Measurements from ENCODE around the gene CHCHD6. TPM values are rescaled to one million over a fixed set of nuclear protein-coding genes. Genes with fewer than 3 reads are reported as not detected.
A peak's percentile ranks its signal among the peaks of the same experiment; 100 is the strongest.

Gene CHCHD6
- total RNA-seq, 2 donors from 2014 or later: 8.7 to 9.9 TPM

DNA sequence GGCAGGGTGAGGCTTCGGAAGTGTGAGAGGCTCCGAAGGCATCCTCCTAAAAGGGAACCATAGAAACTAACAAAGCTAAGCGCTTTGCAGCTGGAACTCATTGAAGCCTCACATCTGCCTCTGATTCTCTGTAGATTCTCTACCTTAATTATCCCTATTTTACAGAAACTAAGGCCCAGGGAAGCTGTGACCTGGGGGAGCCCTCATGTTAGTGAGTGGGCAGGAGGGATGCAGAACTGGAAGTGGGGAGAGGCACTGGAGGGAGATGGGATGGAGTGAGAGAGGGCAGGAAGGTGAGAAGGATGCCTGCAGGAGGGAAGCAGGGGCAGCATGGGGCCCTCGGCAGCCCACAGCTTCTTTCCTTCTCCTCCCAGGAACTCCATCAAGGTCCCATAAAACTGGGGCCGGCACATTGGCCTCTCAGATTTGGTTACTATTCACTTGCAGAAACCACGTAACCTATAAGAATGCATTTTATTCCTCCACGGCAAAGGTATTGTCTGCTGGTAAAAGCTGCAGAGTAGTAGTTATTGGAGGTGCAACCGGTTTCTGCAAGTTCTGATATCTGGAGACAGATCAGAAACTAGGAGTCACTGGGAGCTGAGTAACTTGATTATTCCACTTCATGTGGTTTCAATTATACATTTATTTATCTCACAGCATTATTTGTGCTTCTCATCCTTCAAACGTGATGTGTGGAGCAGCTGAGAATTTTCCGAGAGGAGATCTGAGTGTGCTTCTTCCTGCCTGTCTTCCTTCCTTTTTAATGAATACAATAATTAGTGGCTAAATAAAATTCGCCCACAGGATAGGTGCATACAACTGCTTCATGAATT, 24.0 kb upstream of the CHCHD6 start:
- Mint-ChIP-seq H3K27ac (no peak overlapping the region), H3K4me3 (no peak overlapping the region), H3K9me3 (no peaks in the 10 kb centered on the region), H3K36me3 (ENCODE audit: low read depth) (no peaks in the 10 kb centered on the region), H3K27me3 (peaks cover 12% of the 10 kb centered on the region), H3K4me1 (no peaks in the 10 kb centered on the region)
- no peak for ATAC-seq (replicated peaks)

DNA sequence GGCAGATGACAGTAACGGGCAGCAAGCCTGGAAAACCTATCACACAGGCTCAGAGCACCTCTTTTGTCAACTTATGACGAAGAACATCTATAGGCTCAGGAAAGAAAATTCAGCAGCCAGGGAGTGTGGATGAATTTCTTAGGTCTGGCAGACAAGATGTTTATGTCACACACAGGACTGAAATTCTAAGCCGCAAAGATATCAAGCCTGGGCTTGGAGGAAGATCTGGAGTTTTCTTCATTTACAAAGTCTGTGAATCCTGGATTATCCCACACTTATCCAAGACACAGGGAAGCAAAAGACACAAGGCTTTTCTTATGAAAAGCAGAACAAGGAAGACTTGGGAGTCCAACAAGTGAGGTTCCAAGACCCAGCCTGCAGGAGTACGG, 23.4 kb upstream of the CHCHD6 start:
- Mint-ChIP-seq H3K4me1 (no peaks in the 10 kb centered on the region), H3K36me3 (ENCODE audit: low read depth) (no peaks in the 10 kb centered on the region), H3K27ac (no peak overlapping the region), H3K4me3 (no peak overlapping the region), H3K27me3 (peaks cover 8% of the 10 kb centered on the region), H3K9me3 (no peaks in the 10 kb centered on the region)
- ATAC-seq (replicated peaks): no peak

GRCh38 chr3:126682009-126682408, 22.0 kb upstream of the CHCHD6 start:
- H3K9me3 Mint-ChIP-seq: no peaks in the 10 kb centered on the region
- ATAC-seq (replicated peaks): no peak
- H3K36me3 Mint-ChIP-seq (ENCODE audit: low read depth): no peaks in the 10 kb centered on the region
- H3K4me3 Mint-ChIP-seq: no peak overlapping the region
- no peaks in the 10 kb centered on the region for H3K27me3 Mint-ChIP-seq
- no peaks in the 10 kb centered on the region for H3K4me1 Mint-ChIP-seq
- no peak overlapping the region for H3K27ac Mint-ChIP-seq

- H3K36me3 Mint-ChIP-seq (ENCODE audit: low read depth): no peaks in the 10 kb centered on the region
- H3K9me3 Mint-ChIP-seq: no peaks in the 10 kb centered on the region
- H3K27ac Mint-ChIP-seq: no peak overlapping the region
- no peak for ATAC-seq (replicated peaks)
- H3K4me1 Mint-ChIP-seq: no peaks in the 10 kb centered on the region
- no peak overlapping the region for H3K4me3 Mint-ChIP-seq
- no peaks in the 10 kb centered on the region for H3K27me3 Mint-ChIP-seq
Measured at GRCh38 chr3:126683069-126683468, 21.0 kb upstream of the CHCHD6 start.

DNA sequence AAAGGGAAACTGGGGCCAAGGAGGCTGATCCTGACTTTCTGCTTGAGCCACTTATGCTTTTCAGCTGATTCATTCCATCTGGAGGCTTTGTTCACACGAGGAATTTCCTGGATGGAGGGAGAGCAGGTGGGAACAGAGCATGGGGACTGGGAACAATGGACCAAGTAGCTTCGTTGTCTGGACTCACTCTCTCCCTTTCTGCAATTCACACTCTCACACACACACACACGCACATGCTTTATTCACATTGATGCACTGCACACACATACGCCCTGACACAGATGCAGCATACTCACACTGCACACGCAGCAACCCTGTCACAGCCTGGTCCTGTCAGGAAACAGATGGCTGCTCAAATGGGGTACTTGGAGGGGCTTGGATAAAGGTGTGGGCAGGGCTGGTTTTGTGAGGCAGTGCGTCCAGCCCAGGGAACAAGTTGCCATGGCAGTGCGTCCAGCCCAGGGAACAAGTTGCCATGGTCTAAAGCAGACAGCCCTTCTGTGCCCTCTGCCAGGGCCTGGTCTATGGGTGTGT, 19.8 kb upstream of the CHCHD6 start:
- no peaks in the 10 kb centered on the region for H3K9me3 Mint-ChIP-seq

GRCh38 chr3:126685021-126685420, 19.0 kb upstream of the CHCHD6 start:
- H3K27ac Mint-ChIP-seq: no peak overlapping the region
- H3K27me3 Mint-ChIP-seq: no peaks in the 10 kb centered on the region
- no peak for ATAC-seq (replicated peaks)
- H3K36me3 Mint-ChIP-seq (ENCODE audit: low read depth): no peaks in the 10 kb centered on the region
- no peaks in the 10 kb centered on the region for H3K4me1 Mint-ChIP-seq
- no peaks in the 10 kb centered on the region for H3K9me3 Mint-ChIP-seq
- no peak overlapping the region for H3K4me3 Mint-ChIP-seq

More for the DNA sequence above, 19.8 kb upstream of the CHCHD6 start:
- no peaks in the 10 kb centered on the region for H3K36me3 Mint-ChIP-seq (ENCODE audit: low read depth)
- no peak overlapping the region for H3K4me3 Mint-ChIP-seq
- no peak for ATAC-seq (replicated peaks)
- H3K27me3 Mint-ChIP-seq: no peaks in the 10 kb centered on the region
- no peak overlapping the region for H3K27ac Mint-ChIP-seq
- no peaks in the 10 kb centered on the region for H3K4me1 Mint-ChIP-seq

GRCh38 chr3:126685493-126685892, 18.5 kb upstream of the CHCHD6 start:
- no peak overlapping the region for H3K4me3 Mint-ChIP-seq
- H3K27ac Mint-ChIP-seq: no peak overlapping the region
- no peaks in the 10 kb centered on the region for H3K36me3 Mint-ChIP-seq (ENCODE audit: low read depth)
- ATAC-seq (replicated peaks): no peak
- H3K9me3 Mint-ChIP-seq: no peaks in the 10 kb centered on the region
- no peaks in the 10 kb centered on the region for H3K4me1 Mint-ChIP-seq
- no peaks in the 10 kb centered on the region for H3K27me3 Mint-ChIP-seq

DNA sequence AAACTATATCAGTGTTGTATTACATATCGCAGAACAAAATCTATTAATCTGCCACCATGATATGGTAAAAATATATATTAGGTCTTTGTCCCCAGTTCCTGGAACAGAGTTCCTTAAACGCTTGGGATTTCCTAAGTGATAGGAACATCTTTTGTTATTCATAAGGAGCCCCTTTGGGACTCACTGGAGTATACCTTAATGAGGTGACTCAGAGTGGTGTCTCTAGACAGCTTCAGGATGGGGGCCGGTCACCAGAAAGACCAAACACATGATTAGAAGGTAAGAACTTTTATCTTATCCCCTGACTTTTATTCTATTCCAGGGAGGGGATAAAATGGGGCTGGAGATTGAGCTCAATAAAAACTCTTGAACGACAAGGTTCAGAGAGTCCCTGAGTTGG, 12.3 kb upstream of the CHCHD6 start:
- Mint-ChIP-seq H3K36me3 (ENCODE audit: low read depth) (no peaks in the 10 kb centered on the region), H3K27ac (no peak overlapping the region), H3K9me3 (no peaks in the 10 kb centered on the region), H3K4me1 (no peaks in the 10 kb centered on the region), H3K4me3 (no peak overlapping the region), H3K27me3 (peaks cover 24% of the 10 kb centered on the region)
- ATAC-seq (replicated peaks): no peak

DNA sequence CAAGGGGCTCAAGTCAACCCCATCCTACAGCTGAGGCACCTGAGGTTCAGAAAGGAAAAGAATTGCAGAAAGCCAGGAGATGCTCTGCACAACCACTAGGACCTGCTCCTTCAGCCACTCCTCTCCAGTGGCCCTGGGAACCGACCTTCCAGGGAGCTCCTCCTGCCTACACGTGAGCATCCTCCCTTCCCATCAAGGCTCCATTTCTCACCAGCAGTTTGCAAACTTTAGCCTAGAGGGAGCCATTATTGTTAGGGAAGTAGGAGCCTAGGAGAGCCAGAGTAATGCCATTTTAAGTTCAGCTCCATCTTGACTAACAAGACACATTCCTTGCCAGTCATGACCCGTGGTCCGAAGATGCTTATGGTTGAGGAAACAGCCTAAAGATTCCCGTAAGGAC, 11.2 kb upstream of the CHCHD6 start:
- Mint-ChIP-seq H3K4me3 (no peak overlapping the region), H3K36me3 (ENCODE audit: low read depth) (no peaks in the 10 kb centered on the region), H3K4me1 (no peaks in the 10 kb centered on the region), H3K27me3 (peaks cover 25% of the 10 kb centered on the region), H3K9me3 (no peaks in the 10 kb centered on the region), H3K27ac (no peak overlapping the region)
- no peak for ATAC-seq (replicated peaks)

DNA sequence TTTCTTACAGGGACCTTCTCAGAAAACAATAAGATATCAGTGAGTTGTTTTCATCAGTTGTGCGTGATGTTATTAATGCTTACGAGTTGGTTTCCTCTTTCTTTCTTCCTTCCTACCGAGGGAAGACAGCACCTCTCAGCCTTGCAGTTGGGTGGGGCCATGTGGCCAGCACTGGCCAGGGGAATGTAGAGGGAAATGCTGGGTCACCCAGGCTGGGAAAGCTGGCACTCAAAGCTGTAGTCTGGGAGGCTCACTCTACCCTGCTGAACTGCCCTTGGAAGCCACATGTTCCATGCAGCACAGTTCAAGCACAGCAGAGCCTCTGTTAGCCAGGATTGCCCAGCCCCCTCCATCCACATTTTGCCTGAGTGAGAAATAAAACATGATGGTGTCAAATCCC, 10.1 kb upstream of the CHCHD6 start:
- Mint-ChIP-seq H3K4me1 (no peaks in the 10 kb centered on the region), H3K27ac (no peak overlapping the region), H3K36me3 (ENCODE audit: low read depth) (no peaks in the 10 kb centered on the region), H3K27me3 (peaks cover 29% of the 10 kb centered on the region), H3K9me3 (no peaks in the 10 kb centered on the region), H3K4me3 (no peak overlapping the region)
- ATAC-seq (replicated peaks): no peak

- Mint-ChIP-seq H3K4me1 (no peaks in the 10 kb centered on the region), H3K27me3 (peaks cover 35% of the 10 kb centered on the region), H3K9me3 (no peaks in the 10 kb centered on the region), H3K27ac (no peak overlapping the region), H3K4me3 (no peak overlapping the region), H3K36me3 (ENCODE audit: low read depth) (no peaks in the 10 kb centered on the region)
- ATAC-seq (replicated peaks): no peak
Measured at GRCh38 chr3:126696701-126697267, 7.3 kb upstream of the CHCHD6 start.

- Mint-ChIP-seq H3K9me3 (no peaks in the 10 kb centered on the region), H3K27me3 (peaks cover 34% of the 10 kb centered on the region), H3K36me3 (ENCODE audit: low read depth) (no peaks in the 10 kb centered on the region), H3K27ac (no peak overlapping the region), H3K4me3 (no peak overlapping the region), H3K4me1 (peaks cover 8% of the 10 kb centered on the region)
- no peak for ATAC-seq (replicated peaks)
Measured at GRCh38 chr3:126699011-126699410, 5.0 kb upstream of the CHCHD6 start.

- Mint-ChIP-seq H3K36me3 (ENCODE audit: low read depth) (peaks cover 6% of the 10 kb centered on the region), H3K9me3 (no peaks in the 10 kb centered on the region), H3K27me3 (peaks cover 17% of the 10 kb centered on the region), H3K4me3 (peak overlapping the region; percentile 93), H3K27ac (peak overlapping the region; percentile 87), H3K4me1 (peaks cover 15% of the 10 kb centered on the region)
- ATAC-seq (replicated peaks): no peak
Measured at GRCh38 chr3:126704494-126705214, 614 bp downstream of the CHCHD6 start.

GRCh38 chr3:126706631-126707030, 2.6 kb downstream of the CHCHD6 start:
- no peaks in the 10 kb centered on the region for H3K9me3 Mint-ChIP-seq
- peaks cover 6% of the 10 kb centered on the region for H3K36me3 Mint-ChIP-seq (ENCODE audit: low read depth)
- no peak overlapping the region for H3K27ac Mint-ChIP-seq
- peaks cover 15% of the 10 kb centered on the region for H3K4me1 Mint-ChIP-seq
- H3K4me3 Mint-ChIP-seq: no peak overlapping the region
- no peak for ATAC-seq (replicated peaks)
- peaks cover 5% of the 10 kb centered on the region for H3K27me3 Mint-ChIP-seq

Data from activated T-helper 17 cell treated with anti-CD3 and anti-CD28 coated beads, Interleukin-2, amount 50 U/mL, for 72 hours (primary cell).